Endothelial cell of umbilical vein (primary cell): ENCODE measurements around the gene NR6A1. TPM values are rescaled to one million over a fixed set of nuclear protein-coding genes. Genes with fewer than 3 reads are reported as not detected.

Experiments used
- BruUV-seq: library from RNA; stranded (reverse); fragments of 400-500 nt; replicated peaks from 2 replicates; lab custom pipeline; 2021; lab: Mats Ljungman, UMichigan
- CTCF ChIA-PET: fragments of 300-600, 350-600 bp; sonication (Branson Sonifier 250); formaldehyde crosslinking; loops from one replicate; lab custom pipeline; 2021; ENCODE audit warnings: antibody characterized with exemption, inconsistent platforms; lab: Charles Lee
- POLR2A ChIA-PET: fragments of 300-600, 350-600 bp; sonication (Branson Sonifier 250); formaldehyde crosslinking; loops from one replicate; lab custom pipeline; 2021; ENCODE audit warnings: antibody characterized with exemption, inconsistent platforms; lab: Charles Lee
- DNase-seq: peaks from one replicate; pipeline ENCODE4 v3.0.0-alpha.2; 2011; ENCODE audit warnings: low read depth, low spot score
- FAIRE-seq: peaks from 2 replicates; lab custom pipeline; 2011; peaks lifted over from hg19 to GRCh38; lab: Jason Lieb, UNC
- H2AFZ ChIP-seq: 2 replicates; pipeline ENCODE4 v1.6.0; 2012; ENCODE audit warnings: low read depth, low read length, control low read depth, inconsistent platforms
- H3K27ac ChIP-seq: 2 replicates; pipeline ENCODE4 v1.5.1; 2011; ENCODE audit warnings: low read depth, mild to moderate bottlenecking, control low read depth, low read length, moderate library complexity; ENCODE audit not compliant: insufficient read depth
- H3K27me3 ChIP-seq, 2 experiments: 2 replicates each; pipeline versions ENCODE4 v1.6.0 to v1.6.1; 2011; ENCODE audit warnings: low read length in 2 of 2, mixed read lengths in 1 of 2; ENCODE audit not compliant: control insufficient read depth in 2 of 2, insufficient read depth in 2 of 2
- H3K36me3 ChIP-seq, 2 experiments: 2 replicates in 1 of 2; 3 replicates in 1 of 2; pipeline ENCODE4 v1.5.1; 2011; ENCODE audit warnings: low read length in 2 of 2, mild to moderate bottlenecking in 1 of 2, moderate library complexity in 1 of 2; ENCODE audit not compliant: control insufficient read depth in 2 of 2, insufficient read depth in 2 of 2; ENCODE audit errors: extremely low read depth in 1 of 2
- H3K4me1 ChIP-seq: 3 replicates; pipeline ENCODE4 v1.5.1; 2011; ENCODE audit warnings: mild to moderate bottlenecking, low read length; ENCODE audit not compliant: control insufficient read depth, insufficient read depth; ENCODE audit errors: extremely low read depth
- H3K4me2 ChIP-seq: 2 replicates; pipeline ENCODE4 v1.6.1; 2011; ENCODE audit warnings: low read length, control low read depth, mixed read lengths; ENCODE audit not compliant: insufficient read depth
- H3K4me3 ChIP-seq, 3 experiments: fragments of 200-600 bp in 1 of 3; sonication (generic), shearing (Covaris generic) in 1 of 3; replicated peaks in 1 of 3; 2 replicates each; pipeline ENCODE4 v1.5.1; 2011 to 2016; ENCODE audit warnings: control low read depth in 3 of 3, low read length in 3 of 3, mild to moderate bottlenecking in 2 of 3, inconsistent platforms in 1 of 3, low read depth in 1 of 3, moderate library complexity in 1 of 3; ENCODE audit not compliant: insufficient read depth in 1 of 3
- H3K79me2 ChIP-seq: 2 replicates; pipeline ENCODE4 v1.6.0; 2012; ENCODE audit warnings: low read length, inconsistent platforms; ENCODE audit not compliant: control insufficient read depth, insufficient read depth
- H3K9ac ChIP-seq: replicated peaks from 2 replicates; pipeline ENCODE3; 2011; ENCODE audit warnings: low read length, control low read depth; ENCODE audit not compliant: insufficient read depth; ENCODE audit errors: extremely low read depth
- H3K9me1 ChIP-seq: replicated peaks from 3 replicates; pipeline ENCODE4 v1.6.0; 2011; ENCODE audit warnings: mild to moderate bottlenecking, low read length; ENCODE audit not compliant: control insufficient read depth, insufficient read depth; ENCODE audit errors: extremely low read depth
- H3K9me3 ChIP-seq: replicated peaks from 2 replicates; pipeline ENCODE4 v1.5.1; 2012; ENCODE audit warnings: low read length, inconsistent platforms; ENCODE audit not compliant: control insufficient read depth, insufficient read depth
- H4K20me1 ChIP-seq: replicated peaks from 2 replicates; pipeline ENCODE3; 2011; ENCODE audit warnings: mild to moderate bottlenecking, low read length; ENCODE audit not compliant: control insufficient read depth, insufficient read depth; ENCODE audit errors: extremely low read depth
- EZH2 ChIP-seq: IDR thresholded peaks from 2 replicates; pipeline ENCODE4 v1.6.1; 2012; ENCODE audit warnings: borderline replicate concordance, low read depth, mild to moderate bottlenecking, moderate library complexity, low read length, inconsistent platforms; ENCODE audit not compliant: severe bottlenecking
- FOS ChIP-seq: IDR thresholded peaks from 2 replicates; pipeline ENCODE4 v1.6.1; 2011; ENCODE audit warnings: mild to moderate bottlenecking, low read length, moderate library complexity, borderline replicate concordance; ENCODE audit not compliant: insufficient read depth
- JUN ChIP-seq: IDR thresholded peaks from 2 replicates; pipeline ENCODE4 v1.6.1; 2011; ENCODE audit warnings: borderline replicate concordance, low read depth; ENCODE audit not compliant: insufficient read length, insufficient read depth
- POLR2AphosphoS5 ChIP-seq: IDR thresholded peaks from 2 replicates; pipeline ENCODE4 v1.6.1; 2012; ENCODE audit warnings: low read depth, mild to moderate bottlenecking, control low read depth, low read length, moderate library complexity; ENCODE audit not compliant: insufficient read depth
- dilution Hi-C: fragments of 300-500 bp; cut with MboI; formaldehyde crosslinking; loops from one replicate; pipeline ENCODE4 v1.15.0; 2019; ENCODE audit warnings: low sequenced_read_pairs; ENCODE audit not compliant: extremely low pct_ligation_motif_present
- intact Hi-C: fragments of 100-400 bp; cut with micrococcal nuclease; formaldehyde crosslinking; loops from one replicate; pipeline ENCODE4 v1.10.0; 2022
- polyA plus RNA-seq, 4 experiments: library from polyadenylated mRNA; depleted of rRNA in 3 of 4; stranded (reverse) in 3 of 4; unstranded in 1 of 4; fragments of >200 nt; gene quantifications; 2 replicates each; pipeline versions ENCODE4 v1.2.1 to v1.2.3, GENCODE V29; 2011 to 2012; ENCODE audit warnings: missing spikeins in 1 of 4
- total RNA-seq: library from RNA; stranded (reverse); gene quantifications from 2 replicates; pipeline ENCODE4 v1.2.3, GENCODE V29; 2021

The NR6A1 gene
- total and polyA plus RNA-seq, 2 donors (not counting 3 experiments of a cell fraction or from before 2014, with no cell fraction given), result 0.17 to 1.2 TPM

GRCh38 chr9:124720429-124721108 lies 50.5 kb downstream of the NR6A1 start:
- CTCF ChIA-PET, result interaction anchor here (1.2 to 15.0 kb wide), 3 partner anchors 44 to 105 kb away, joined by 5 to 439 read pairs (median 6); no protein-coding TSS in a partner anchor
- FAIRE-seq, result no peak

GRCh38 chr9:124718928-124719327 lies 52.2 kb downstream of the NR6A1 start:
- FAIRE-seq, result no peak
- H3K9me1 ChIP-seq, result no peaks in the 10 kb centered on the region
- POLR2A ChIA-PET, result no interaction called here

More at GRCh38 chr9:124720429-124721108, 50.5 kb downstream of the NR6A1 start:
- no peak overlapping the region for H3K4me2 ChIP-seq
- intact Hi-C loops, result no loop called here
- no TSS peak for BruUV-seq
- dilution Hi-C loops, result no loop called here
- DNase-seq, result no peak
- H3K27ac ChIP-seq, result no peak overlapping the region
- H3K4me1 ChIP-seq, result no peaks in the 10 kb centered on the region
- no peaks in the 10 kb centered on the region for H4K20me1 ChIP-seq
- H2AFZ ChIP-seq, result no peak overlapping the region
- H3K27me3 ChIP-seq, result no peaks in the 10 kb centered on the region
- TF ChIP-seq POLR2AphosphoS5 (no peak), JUN (no peak)
- H3K4me3 ChIP-seq, result no peak overlapping the region
- H3K36me3 ChIP-seq, result no peaks in the 10 kb centered on the region
- H3K9me1 ChIP-seq, result no peaks in the 10 kb centered on the region
- POLR2A ChIA-PET, result no interaction called here
- no peaks in the 10 kb centered on the region for H3K79me2 ChIP-seq
- H3K9ac ChIP-seq, result no peak overlapping the region
- H3K9me3 ChIP-seq, result no peaks in the 10 kb centered on the region

More at GRCh38 chr9:124718928-124719327, 52.2 kb downstream of the NR6A1 start:
- intact Hi-C loops, result no loop called here
- no peaks in the 10 kb centered on the region for H3K27me3 ChIP-seq
- DNase-seq, result no peak
- no peaks in the 10 kb centered on the region for H4K20me1 ChIP-seq
- TF ChIP-seq FOS (no peak), EZH2 (no peak), JUN (no peak), POLR2AphosphoS5 (no peak)
- no peak overlapping the region for H3K27ac ChIP-seq
- no peak overlapping the region for H3K4me2 ChIP-seq
- no TSS peak for BruUV-seq
- H3K79me2 ChIP-seq, result no peaks in the 10 kb centered on the region
- CTCF ChIA-PET, result interaction anchor here (1.2 to 15.0 kb wide), 3 partner anchors 46 to 103 kb away, joined by 5 to 439 read pairs (median 6); no protein-coding TSS in a partner anchor
- H3K4me1 ChIP-seq, result no peaks in the 10 kb centered on the region
- H2AFZ ChIP-seq, result no peak overlapping the region
- no peak overlapping the region for H3K9ac ChIP-seq
- no peak overlapping the region for H3K4me3 ChIP-seq
- no peaks in the 10 kb centered on the region for H3K36me3 ChIP-seq
- dilution Hi-C loops, result no loop called here
- H3K9me3 ChIP-seq, result no peaks in the 10 kb centered on the region
